GM18502 (cell line): Measurements from ENCODE around the gene CWH43.
A peak's percentile ranks its signal among the peaks of the same experiment; 100 is the strongest.
"Not testable (repeated sequence)": the region's sequence is repeated elsewhere in the genome, so short reads cannot be mapped to it uniquely, and the experiment has no call there.

Experiments used
- ATAC-seq: cut with Tn5 transposase; IDR thresholded peaks from one replicate; pipeline ENCODE4 v1.9.1; 2021; ENCODE audit warnings: mild to moderate bottlenecking; ENCODE audit not compliant: unreplicated experiment, poor library complexity

CWH43 gene

DNA sequence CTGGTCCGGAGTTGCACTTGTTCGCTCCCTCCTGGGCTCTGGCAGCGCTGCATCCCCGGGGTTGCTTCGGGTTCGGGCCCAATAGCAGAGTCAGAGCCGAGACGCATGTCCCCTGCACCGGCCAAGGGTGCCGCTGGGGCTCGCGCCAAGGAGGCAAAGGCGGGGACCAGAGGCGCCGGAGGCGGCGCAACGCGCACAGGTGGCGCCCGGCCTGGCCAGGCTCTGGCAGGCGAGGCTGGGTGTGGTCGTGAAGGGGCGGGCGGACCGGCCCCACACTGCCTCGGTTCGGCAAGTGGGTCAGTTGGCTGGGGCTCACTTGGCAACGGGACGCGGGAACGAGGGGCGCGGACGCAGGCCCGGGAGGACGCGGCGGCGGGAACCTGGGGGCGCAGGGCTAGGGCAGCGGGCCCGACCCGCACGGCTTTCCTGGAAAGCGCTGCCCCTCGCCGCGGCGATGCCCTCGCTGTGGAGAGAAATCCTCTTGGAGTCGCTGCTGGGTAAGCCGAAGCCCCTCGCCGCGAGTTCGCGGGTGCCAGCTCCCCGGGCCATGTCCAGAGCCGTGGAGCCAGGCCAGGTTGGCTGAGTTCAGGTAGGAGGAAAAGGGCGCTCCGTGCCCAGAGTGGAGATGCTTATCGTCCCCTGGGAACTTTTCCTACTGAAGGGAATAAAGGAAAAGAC, at the start of gene CWH43:
TSS of gene CWH43 (plus strand) at position 300 of the 678 bp plus-strand sequence. CDS start at position 455, 155 bp downstream.
- ATAC-seq = no peak

DNA sequence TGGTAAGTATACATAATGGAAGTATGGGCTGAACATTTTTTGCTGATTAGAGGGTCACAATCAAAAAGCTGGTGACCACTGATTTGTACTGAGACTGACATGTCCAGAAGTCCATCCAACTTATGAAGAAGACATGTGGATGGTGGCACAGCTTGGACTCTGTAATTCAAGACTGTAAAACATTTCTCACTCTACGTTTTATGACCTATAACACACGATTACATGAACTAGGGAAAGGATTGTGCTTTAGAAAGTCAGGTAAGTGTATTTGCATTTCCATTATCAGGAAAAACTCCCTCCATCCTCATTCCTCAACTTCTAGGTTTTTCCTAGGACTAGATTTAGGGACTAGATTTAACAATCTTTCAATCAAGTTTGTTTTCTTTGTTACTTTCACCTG, 49.0 kb upstream of the CWH43 start:
- ATAC-seq = no peak

DNA sequence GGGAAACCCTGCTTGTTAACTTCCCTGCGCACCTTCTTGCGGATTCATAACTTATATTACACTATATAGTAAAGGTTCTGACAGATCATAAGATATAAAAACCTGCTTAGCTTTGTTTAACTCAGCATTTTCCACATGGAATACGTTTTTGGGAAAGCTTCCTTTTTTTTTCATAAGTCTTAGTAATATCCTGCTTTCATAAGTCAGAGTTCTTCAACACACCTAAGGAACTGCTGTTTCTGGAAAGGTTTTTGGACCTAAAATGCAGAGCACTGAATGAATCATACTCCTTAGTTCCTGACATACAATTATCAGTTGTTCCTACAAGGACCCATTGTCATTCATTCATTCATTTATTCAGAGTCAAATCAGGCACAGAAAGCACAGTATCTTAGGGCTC, 47.2 kb upstream of the CWH43 start:
- ATAC-seq = no peak

DNA sequence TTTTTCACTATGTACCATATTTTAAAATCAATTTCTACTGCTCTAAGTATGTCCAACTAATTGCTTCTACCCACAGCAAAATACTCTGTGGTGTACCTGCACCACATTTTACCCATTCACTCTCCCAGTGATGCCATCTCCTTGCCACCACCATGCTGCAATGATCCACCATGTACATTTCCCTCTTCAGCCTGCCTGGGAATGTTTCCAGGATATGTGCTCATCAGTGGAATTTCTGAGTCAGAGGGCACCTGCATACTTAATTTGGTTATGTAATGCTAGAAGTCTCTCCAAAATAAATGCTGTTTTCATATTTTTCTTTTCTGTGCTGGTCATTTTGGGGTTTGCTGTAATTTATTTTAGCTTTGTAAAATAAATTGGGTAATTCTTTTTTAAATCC, 46.3 kb upstream of the CWH43 start:
- ATAC-seq = no peak

DNA sequence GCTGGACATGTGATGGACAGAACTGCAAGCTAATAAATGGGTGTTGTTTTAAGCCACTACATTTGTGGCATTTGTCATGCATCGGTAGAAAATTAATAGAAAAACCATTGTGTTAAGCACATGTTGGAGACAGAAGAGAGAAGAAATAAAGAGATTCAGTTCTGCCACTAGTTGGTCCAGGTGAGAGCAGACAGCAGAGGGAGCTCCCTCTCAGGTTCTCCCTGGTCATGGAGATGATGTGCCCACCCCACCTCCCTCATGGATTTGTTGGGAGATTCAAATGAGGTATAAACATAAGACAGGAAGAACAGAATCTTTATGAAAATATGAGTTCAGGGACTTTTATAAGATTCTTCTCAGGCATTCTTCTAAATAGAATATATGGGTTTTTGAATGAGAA, 42.7 kb upstream of the CWH43 start:
- ATAC-seq = no peak

- no peak for ATAC-seq
These were observed 41.8 kb upstream of the CWH43 start for GRCh38 chr4:48944252-48944651.

DNA sequence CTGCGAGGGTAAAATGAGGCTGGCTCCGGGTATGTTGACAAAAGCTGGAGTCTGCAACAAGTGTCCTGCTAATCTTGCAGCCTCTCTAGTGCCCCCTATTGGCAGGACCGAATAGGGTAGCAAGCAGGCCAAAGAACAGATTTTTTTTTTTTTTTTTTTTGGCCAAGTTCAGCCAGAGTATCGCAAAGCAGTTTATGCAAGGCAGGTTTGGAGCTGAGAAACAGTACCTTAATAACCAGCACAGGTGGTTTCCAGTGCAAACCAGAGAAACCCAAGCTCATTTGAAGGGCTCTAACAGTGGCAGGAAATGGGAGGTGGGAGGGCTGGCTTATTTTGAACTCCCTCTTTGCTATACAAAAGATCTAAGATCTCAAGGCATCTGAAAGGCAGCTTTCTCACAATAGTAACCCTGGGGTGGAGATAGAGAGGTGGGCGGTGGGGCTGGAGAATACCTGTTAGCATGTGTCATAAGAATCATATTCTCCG, 41.3 kb upstream of the CWH43 start:
- no peak for ATAC-seq

DNA sequence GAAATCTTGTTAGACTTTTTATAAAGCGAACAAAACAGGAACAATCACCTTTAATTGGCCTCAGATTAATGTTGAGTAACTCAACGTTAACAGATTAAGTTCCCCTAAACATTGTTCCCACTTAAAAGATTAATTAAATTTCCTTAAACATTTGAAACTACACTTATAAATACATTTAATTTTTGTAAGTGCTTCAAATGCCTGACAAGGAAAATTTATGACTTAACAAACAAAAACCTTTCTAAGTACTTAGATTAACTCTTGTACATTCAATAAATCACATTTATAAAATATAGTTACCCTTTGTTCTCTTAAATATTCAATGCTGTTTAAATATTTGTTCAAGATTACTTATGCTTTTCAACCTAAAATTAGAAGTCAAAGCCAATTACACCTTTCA, 40.1 kb upstream of the CWH43 start:
- no peak for ATAC-seq

DNA sequence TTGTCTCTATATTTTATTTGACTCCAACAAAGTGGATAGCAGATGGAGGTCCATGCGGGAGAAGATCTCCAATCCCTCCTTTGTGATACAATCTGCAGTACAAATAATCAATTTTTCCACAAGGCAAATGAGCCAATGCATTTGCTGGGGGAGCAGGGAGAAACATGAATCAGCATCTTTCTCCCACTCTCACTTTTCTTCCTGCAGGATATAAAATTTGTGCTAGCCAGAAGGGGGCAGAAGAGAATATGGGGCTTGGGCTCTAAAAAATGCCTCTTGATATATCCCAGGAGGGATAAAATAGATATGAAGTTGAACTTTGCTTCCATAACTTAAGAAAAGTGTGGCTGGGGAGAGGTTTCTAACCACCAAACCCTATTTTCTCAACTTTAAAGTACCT, 38.3 kb upstream of the CWH43 start:
- no peak for ATAC-seq

- no peak for ATAC-seq
These were observed 37.0 kb upstream of the CWH43 start for GRCh38 chr4:48949086-48949485.

DNA sequence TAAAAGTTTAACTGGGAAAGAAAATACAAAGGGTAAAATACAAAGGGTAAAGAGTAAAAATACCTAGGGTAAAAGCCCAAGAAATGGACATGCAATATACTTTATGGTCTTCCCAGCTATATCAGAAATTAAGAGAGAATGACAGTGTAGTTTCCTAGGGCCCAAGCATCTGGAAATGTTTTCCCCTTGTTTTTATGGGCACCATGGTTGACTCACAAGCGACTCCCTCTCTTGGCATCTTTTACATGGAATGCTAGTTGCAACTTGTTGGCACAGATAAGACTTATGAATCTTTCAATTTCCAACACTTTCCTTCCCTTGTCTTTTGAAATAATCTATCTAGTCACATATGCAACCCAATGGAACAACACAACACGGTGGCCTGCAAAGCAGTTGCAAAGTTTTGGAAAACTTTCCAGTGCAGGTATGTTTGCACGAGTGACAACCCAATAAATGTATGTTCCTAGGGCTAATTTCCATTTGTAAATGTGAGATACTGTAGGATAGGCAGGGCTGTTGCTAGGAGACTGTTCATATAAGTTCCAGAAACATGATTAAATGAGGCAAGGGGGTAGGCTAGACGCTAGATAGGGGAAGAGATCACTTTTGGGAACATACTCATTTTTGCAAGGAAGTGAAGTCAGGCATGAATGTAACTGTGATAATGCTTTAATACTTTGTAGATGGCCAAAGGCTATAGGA, 36.4 kb upstream of the CWH43 start:
- no peak for ATAC-seq

- ATAC-seq = no peak
These were observed 31.8 kb upstream of the CWH43 start for GRCh38 chr4:48954314-48954713.

DNA sequence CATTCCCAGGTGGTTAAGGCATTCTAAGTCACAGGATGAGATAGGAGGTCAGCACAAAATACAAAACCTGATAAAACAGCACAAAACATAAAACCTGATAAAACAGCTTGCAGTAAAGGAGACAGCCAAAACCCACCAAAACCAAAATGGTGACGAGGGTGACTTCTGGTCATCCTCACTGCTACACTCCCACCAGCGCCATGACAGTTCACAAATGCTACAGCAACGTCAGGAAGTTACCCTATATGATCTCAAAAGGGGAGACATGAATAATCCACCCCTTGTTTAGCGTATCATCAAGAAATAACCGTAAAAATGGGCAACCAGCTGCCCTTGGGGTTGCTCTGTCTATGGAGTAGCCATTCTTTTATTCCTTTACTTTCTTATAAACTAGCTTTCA, 28.7 kb upstream of the CWH43 start:
- not testable (repeated sequence) for ATAC-seq

DNA sequence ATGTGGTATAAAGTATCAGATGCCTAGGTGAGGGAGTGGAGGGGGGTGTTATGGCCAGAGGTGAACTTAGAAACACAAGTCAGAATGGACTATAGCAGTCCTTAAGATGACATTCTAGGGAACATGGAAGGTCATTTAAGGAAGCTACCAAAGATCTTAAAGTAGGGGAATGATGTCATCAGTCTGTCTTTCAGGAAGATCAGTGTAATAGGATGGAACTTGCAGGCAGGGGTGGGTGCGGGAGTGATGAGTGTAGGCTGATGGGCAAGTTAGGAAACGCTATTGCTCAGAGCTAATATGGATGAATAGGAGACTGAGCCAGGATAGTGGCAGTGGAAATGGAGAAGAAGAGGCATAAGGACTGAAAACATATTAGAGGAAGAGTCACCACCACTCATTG, 27.5 kb upstream of the CWH43 start:
- ATAC-seq = no peak

GRCh38 chr4:48960988-48961635, 25.0 kb upstream of the CWH43 start:
- ATAC-seq = no peak

DNA sequence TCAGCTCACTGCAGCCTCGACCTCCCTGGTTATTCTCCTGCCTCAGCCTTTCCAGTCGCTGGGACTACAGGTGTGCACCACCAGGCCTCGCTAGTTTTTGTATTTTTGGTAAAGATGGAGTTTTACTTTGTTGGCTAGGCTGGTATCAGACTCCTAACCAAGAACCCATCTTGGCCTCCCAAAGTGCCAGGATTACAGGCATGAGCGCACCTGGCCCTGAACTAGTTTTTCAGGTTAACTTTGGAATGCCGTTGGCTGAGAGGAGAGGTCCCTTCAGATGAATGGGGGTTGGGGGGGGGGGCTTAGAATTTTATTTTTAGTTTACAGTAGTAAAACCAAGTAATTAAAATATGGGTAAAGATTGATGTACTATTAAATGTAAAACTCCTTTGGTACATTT, 23.4 kb upstream of the CWH43 start:
- ATAC-seq = no peak

DNA sequence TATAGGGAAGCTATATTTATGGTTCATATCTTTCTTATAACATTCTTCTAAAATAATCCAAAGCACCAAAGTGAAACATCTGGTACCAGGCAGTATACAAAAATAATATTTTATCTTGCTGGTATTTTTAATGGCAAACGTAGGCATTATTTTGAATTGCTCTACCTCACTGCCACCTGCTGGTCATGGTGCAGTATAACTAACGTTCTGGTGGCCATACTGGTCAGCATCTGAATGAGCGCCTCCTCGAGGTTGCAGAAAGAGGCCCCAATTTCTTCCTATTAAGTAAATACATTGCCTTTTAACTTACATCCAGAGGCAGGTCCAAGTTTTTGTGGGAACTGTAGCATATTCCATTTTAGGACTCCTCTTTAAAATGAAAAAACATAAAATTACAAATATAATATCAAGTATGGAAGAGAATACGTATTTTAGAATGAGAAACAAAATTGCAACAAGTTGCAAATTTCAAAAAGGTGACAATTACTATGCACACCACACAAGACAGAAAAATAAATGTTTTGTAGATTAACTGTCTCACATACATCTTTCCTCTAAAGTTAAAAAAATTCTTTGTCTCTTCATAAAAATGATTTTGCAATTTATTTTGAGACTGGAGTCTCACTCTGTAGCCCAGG, 22.9 kb upstream of the CWH43 start:
- peak; percentile 90 for ATAC-seq

GRCh38 chr4:48967101-48967500, 19.0 kb upstream of the CWH43 start:
- no peak for ATAC-seq

DNA sequence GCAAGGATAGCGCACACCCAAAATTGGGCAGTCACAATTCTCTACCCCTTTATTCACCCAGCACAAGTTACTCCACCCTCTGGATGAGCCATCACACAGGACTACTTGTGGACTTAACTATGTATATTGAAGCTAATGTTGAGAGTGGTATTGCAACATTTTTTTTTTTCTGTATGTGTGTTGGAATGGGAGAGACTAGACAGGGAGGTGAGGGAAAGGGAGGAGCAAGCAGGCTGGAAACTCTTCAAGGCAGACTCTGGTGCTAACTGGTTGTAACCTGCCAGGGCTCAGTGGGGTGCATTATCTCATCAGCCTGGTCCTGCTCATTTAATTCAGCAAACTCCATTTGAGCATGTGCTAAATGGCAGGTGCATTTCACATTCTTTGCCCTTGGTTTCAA, 18.4 kb upstream of the CWH43 start:
- ATAC-seq = no peak

DNA sequence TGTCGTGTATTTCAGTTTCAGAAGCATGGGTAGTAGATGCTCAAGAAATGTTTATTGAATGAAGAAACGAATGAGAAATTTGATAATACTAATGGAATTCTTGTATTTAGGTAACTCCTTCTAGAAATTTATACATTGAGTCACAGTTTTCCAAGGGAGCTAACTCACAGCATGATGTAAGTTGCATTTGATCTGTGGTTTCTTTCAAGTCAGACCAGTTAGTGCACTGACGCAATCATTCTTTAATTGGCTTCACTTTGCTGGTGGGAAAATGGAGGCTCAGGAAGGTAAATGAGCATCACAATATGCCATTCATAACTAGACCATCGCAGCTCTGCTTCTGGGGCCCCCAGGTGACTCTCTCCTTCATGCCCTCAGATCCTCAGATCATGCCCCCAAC, 17.3 kb upstream of the CWH43 start:
- ATAC-seq = no peak

GRCh38 chr4:48970471-48970921, 15.6 kb upstream of the CWH43 start:
- no peak for ATAC-seq
